H1 (cell line): Measurements from ENCODE around the gene CEBPG. TPM values are rescaled to one million over a fixed set of nuclear protein-coding genes. Genes with fewer than 3 reads are reported as not detected.

Experiments
- PHF8 ChIP-seq: fragments of 200-600 bp; sonication (generic); conservative IDR thresholded peaks from 2 replicates; pipeline ENCODE4 v1.7.1; 2012; ENCODE audit warnings: low read depth, mild to moderate bottlenecking, inconsistent platforms, low read length, moderate library complexity
- SIX5 ChIP-seq: IDR thresholded peaks from 2 replicates; pipeline ENCODE4 v1.6.1; 2011; ENCODE audit warnings: mild to moderate bottlenecking, low read depth, low read length
- SRF ChIP-seq: IDR thresholded peaks from 2 replicates; pipeline ENCODE4 v1.6.1; 2011; ENCODE audit warnings: mild to moderate bottlenecking, low read depth, low read length, moderate library complexity
- ZNF274 ChIP-seq: IDR thresholded peaks from 2 replicates; pipeline ENCODE4 v1.7.0; 2012; ENCODE audit warnings: low read length, borderline replicate concordance; ENCODE audit errors: extremely low read depth
- polyA plus RNA-seq, 7 experiments: library from polyadenylated mRNA; depleted of rRNA in 3 of 7; stranded (reverse) in 5 of 7; unstranded in 2 of 7; fragments of >200 nt in 5 of 7; fragments of 200-250 nt in 2 of 7; gene quantifications; 1 replicate in 5 of 7; 2 replicates in 1 of 7; 4 replicates in 1 of 7; pipeline versions ENCODE4 v1.2.1 to v1.2.3, GENCODE V29; 2011 to 2013; ENCODE audit warnings: missing spikeins in 2 of 7, mixed read lengths in 2 of 7
- total RNA-seq: library from RNA; stranded (reverse); fragmentation: NEBNext Ultra II Directional; extraction: Animal tissue kit (Norgen Biotek cat#: 25700); gene quantifications from 2 replicates; pipeline ENCODE4 v1.2.1, GENCODE V29; 2021
- TF ChIP-seq, protein P1 (sequence below): IDR thresholded peaks from 2 replicates; pipeline ENCODE4 v1.6.1; 2012; ENCODE audit warnings: low read length, inconsistent platforms

Gene CEBPG
- total and polyA plus RNA-seq, 2 of the 8 experiments (the other 6 are each of a cell fraction or from before 2014, with no cell fraction given), result 12.3 to 35.4 TPM

DNA sequence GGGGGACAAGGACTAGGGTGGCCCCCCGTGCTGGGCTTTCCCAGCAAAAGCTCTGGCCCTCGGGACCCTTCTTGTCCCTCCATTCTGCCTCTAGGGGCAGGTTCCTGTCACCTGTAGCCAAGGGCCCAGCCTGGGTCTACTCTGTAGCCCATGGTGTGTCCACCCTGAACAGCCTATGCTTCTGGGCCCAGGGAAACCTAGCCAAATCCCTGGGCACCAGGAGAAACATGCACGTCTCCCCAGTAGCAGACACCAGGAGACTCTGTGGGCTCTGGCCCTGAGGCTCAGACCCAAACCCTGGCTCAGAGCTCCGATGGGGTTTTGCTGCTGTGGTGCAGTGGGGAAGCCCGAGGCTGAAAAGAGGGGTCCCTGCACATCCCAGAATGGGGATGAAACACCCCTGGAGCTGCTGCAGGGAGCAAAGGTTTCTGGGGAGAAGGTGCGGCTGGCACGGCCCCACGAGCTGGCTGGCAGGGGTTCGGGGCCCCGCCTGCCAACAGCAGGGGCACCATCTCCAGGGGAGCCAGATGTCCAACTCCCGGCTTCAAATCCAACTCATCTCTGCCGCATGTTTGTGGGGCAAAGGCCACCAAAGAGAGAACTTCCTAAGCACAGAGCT is 18.2 kb downstream of the CEBPG start (continued):
- TF ChIP-seq, protein P1, sequence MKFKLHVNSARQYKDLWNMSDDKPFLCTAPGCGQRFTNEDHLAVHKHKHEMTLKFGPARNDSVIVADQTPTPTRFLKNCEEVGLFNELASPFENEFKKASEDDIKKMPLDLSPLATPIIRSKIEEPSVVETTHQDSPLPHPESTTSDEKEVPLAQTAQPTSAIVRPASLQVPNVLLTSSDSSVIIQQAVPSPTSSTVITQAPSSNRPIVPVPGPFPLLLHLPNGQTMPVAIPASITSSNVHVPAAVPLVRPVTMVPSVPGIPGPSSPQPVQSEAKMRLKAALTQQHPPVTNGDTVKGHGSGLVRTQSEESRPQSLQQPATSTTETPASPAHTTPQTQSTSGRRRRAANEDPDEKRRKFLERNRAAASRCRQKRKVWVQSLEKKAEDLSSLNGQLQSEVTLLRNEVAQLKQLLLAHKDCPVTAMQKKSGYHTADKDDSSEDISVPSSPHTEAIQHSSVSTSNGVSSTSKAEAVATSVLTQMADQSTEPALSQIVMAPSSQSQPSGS, result no peak
- TF ChIP-seq SRF, result no peak
- TF ChIP-seq ZNF274, result no peak
- TF ChIP-seq SIX5, result no peak
- TF ChIP-seq PHF8, result no peak
